Measurements from ENCODE around the gene PPP6R2.
A peak's percentile ranks its signal among the peaks of the same experiment; 100 is the strongest.

Gene PPP6R2, protein sequence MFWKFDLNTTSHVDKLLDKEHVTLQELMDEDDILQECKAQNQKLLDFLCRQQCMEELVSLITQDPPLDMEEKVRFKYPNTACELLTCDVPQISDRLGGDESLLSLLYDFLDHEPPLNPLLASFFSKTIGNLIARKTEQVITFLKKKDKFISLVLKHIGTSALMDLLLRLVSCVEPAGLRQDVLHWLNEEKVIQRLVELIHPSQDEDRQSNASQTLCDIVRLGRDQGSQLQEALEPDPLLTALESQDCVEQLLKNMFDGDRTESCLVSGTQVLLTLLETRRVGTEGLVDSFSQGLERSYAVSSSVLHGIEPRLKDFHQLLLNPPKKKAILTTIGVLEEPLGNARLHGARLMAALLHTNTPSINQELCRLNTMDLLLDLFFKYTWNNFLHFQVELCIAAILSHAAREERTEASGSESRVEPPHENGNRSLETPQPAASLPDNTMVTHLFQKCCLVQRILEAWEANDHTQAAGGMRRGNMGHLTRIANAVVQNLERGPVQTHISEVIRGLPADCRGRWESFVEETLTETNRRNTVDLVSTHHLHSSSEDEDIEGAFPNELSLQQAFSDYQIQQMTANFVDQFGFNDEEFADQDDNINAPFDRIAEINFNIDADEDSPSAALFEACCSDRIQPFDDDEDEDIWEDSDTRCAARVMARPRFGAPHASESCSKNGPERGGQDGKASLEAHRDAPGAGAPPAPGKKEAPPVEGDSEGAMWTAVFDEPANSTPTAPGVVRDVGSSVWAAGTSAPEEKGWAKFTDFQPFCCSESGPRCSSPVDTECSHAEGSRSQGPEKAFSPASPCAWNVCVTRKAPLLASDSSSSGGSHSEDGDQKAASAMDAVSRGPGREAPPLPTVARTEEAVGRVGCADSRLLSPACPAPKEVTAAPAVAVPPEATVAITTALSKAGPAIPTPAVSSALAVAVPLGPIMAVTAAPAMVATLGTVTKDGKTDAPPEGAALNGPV

DNA sequence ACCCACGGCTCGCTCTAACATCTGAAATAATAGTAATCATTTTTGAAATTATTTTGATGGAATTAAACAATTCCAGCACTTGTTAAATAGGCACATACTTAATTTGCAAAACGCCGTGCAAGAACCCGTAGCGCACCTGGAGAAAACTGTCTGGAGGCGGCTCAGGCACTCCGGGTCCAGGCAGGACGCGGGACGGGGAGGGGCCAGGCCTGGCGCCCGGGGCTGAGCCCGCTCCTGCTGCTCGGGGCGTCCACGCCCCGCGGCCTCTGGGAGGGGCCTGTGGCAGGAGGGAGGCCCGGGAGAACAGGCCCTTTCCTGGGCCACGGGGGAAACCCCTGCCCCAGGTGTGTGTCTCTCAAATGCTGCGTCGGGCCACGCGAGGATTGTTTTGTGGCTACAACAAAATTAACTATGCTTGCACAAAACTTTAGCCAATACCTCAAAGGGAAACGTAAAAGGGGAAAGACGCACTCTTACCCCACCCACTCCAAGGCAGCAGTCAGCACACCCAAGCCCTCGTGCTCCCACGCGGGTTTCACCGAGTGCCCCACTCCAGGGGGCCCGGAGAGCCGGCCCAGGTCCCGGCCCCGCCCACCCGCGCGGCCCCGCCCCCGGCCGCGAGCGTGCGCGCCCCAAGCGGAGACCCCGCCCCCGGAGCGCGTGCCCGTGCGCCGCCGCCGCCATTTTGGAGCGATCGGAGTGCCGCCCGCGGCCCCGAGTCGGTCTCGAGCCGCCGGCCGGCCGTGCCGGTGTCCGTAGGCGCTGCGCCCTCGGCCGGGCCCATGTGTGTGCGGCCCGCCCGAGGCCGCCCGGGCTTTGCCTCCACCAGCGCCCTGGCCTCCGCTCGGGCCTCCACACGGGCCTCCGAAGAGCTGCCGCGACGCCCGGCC, at the start of gene PPP6R2:
TSS of gene PPP6R2 (plus strand) at position 677 of the 890 bp plus-strand sequence. CDS start 50,582 bp downstream, outside the sequence.
- Histone ChIP-seq H3K27ac (peak within 1 kb of the TSS; percentile 81 to 97 (median 94)), H3K4me3 (peak within 1 kb of the TSS; percentile 65 to 98 (median 87))

DNA sequence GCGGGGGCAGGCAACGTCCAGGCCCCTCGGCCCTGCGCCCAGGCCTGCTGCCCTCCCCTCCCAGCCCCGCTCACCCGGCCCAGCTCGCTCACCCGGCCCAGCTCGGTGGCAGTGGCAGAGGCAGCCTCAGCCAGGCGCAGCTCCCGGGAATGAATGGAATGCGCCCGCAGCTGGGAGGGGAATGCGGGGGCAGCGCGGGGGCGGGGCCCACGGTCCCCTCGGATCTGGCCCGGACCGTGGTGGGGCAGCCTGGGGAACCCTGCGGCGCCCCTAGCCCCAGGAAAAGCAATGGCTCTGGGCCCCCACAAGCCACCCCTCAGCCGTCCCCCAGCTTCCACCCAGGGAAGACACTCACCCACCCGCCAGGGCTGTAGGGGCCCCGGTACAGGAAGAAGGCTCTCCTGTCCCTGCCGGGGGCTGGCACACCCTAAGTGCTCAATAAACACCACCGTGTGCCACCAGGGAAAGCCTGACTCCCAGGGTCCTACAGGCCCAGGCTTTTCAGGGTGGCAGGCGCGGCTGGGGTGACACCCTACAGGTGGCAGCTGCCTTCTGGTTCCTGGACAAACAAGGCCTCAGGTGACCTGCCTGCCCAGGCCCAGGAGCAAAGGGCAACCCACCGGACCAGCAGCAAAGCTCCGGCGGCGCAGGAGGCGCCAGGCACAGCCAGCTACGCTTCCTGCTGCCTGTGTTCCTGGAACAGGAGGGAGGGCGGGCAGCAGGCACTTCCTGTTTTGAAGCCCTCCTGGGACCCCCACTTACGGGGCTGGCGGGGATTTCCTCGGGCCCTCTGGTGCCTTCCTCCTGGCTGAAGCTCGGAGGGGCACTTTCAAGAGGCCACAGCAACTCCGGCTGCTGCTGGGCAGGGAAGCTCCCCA, 49.4 kb upstream of the PPP6R2 start:
- H3K4me3 ChIP-seq: peak overlapping the region in 6 of 7 experiments; percentile 5 to 26 (median 12)
- peak overlapping the region; percentile 24 to 93 (median 83) for H3K27ac ChIP-seq

DNA sequence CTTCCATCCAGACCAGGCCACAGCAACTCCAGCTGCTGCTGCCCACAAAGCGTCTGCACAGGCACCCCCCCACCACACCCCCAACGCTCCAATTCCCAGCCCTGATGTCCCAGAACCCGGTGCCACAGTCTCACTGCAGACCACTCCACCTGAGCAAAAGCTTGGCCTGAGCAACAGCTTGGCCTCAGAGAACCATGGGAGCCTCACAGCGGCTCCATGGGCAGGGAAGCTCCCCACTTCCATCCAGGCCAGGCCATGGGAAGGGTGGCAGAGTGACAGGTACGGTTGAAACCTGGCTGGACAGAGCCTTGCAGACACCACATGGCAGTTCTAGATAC, 48.8 kb upstream of the PPP6R2 start:
- no peak overlapping the region for H3K4me3 ChIP-seq
- peak overlapping the region in 19 of 21 experiments; percentile 64 to 93 (median 83) for H3K27ac ChIP-seq

DNA sequence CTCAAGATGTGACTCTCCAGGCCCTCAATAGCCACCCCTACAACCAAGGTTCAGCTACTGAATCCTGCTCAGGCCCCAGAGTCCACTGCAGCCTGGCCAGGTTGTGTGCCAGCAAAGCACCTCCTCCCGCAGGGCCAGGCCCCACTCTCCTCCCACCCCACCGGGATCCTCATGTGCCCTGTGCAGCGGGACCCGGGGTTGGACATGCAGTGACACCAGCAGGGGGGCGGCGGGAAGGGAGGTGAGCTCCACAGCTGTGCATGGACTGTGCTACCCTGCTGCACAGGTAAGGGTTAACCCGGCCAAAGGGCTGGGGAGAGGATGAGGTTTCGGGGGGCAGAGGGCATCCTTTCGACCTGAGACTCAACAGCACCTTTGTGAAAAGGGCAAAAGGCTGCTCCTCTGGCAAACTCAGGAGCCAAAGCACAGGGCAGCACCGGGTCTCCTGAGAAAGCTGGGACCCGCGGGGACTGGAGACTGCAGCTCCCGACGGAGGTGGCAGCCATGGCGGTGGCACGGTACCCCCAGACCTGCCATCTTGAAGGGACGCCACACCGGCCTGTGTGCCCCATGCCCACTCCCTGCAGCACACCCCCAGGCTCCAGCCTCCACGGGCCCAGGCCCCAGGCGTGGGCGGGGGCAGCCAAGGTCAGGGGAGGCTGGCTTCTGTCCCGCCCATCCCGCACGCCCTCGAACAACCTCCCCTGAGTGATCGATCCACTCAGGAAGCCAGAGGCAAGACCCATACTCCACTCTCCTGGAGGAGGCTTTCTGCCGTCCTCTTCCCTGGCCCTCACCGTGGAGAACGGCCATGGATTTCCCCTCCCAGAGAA, 46.3 kb upstream of the PPP6R2 start:
- Histone ChIP-seq H3K27ac (peak overlapping the region in 9 of 21 experiments; percentile 9 to 56 (median 31)), H3K4me3 (no peak overlapping the region)

DNA sequence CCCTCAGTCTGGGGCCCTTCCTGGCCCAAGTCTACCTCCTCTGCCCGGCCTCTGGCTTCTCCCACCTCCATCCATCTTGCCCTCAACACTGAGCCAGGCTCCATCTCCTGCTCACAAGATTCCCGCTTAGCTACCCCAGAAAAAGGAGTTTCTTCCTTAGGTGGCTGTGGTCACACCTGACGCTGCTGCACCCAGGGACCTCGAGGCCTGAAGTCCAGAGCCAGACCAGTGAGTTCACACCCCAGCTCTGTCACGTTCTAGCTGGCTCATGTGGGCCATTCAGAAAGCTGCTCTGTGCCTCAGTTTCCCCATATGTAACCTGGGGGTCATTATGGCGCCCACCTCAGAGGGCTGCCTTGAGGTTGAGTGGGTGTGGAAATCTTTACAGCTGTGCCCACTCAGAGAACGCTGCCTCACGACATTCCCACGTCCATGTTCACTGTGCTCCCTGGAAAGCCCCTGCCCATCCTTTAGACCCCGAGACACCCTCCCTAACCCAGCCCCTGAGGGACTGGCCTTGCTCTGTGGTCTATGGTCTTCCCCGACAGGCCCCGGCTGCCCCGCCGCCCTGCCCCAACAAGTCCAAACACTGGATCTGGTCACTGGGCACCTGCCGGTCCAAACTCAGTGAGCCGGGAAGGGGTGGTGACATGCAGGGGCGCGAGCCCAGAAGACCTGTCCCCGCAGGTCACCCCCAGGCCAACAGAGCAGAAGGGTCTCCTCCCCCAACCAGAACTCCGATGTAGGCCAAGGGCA, 45.4 kb upstream of the PPP6R2 start:
- Histone ChIP-seq H3K4me3 (no peak overlapping the region), H3K27ac (peak overlapping the region in 11 of 21 experiments; percentile 9 to 86 (median 33))

DNA sequence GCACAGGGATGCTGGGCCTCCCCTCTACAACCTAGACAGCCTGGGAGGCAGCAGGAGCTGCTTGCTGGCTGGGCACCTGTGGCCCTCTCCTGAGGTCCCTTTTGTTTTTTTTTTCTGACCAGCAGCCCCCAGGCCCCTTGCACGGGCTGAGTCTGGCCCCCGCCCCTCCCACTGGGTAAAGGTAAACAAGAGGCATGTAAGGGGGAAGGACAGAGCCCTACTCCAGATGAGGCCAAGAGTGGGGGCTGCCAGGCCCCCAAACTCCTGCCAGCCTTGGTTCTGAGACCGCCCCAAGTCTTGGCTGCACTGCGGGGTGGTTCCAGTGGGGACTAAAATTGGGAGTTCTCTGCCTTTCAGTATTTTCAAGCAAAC, 44.9 kb upstream of the PPP6R2 start:
- peak overlapping the region in 7 of 21 experiments; percentile 28 to 86 (median 73) for H3K27ac ChIP-seq

DNA sequence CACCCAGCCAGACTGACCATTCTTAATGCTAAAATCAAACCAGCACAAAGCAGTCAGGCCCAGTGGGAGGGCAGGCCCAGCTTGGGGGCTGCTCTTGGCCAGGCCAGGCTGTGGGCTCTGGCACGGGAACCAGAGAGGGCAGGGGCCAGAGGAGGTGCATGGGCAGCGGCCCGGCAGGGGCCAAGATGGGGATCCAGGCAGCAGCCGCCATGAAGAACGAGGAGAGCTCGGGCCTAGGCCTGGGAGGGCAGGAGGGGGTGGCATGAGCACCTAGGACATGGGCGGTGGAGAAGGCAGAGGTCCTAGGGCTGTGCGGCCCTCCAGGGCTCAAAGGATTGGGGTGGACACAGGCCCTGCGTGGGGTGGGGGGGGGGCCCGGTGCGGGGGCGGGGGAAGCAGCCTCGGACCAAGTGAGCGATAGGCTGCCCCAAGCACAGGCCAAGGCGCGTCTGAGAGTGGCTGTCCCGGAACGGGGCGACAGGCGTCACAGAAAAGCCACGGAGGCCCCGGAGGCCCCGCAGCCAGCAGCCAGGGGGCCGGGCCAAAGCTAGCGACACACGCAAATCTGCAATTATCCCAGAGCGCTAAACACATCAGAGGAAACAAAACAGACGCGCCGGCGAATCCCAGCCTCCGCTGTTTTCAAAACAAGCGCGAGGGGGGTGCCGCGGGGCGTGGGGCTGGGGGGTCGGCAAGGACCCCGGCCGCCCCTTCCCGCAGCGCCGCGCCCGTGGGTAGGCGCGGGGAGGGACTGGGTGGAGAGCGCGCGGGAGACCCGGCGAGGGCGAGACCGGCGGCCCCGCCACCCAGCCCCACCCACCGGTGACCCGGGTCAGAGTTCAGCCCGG, 44.0 kb upstream of the PPP6R2 start:
- peak overlapping the region; percentile 11 to 38 (median 26) for H3K4me3 ChIP-seq
- peak overlapping the region in 18 of 21 experiments; percentile 7 to 99 (median 70) for H3K27ac ChIP-seq

More for the DNA sequence above, 44.9 kb upstream of the PPP6R2 start:
- H3K4me3 ChIP-seq: no peak overlapping the region

DNA sequence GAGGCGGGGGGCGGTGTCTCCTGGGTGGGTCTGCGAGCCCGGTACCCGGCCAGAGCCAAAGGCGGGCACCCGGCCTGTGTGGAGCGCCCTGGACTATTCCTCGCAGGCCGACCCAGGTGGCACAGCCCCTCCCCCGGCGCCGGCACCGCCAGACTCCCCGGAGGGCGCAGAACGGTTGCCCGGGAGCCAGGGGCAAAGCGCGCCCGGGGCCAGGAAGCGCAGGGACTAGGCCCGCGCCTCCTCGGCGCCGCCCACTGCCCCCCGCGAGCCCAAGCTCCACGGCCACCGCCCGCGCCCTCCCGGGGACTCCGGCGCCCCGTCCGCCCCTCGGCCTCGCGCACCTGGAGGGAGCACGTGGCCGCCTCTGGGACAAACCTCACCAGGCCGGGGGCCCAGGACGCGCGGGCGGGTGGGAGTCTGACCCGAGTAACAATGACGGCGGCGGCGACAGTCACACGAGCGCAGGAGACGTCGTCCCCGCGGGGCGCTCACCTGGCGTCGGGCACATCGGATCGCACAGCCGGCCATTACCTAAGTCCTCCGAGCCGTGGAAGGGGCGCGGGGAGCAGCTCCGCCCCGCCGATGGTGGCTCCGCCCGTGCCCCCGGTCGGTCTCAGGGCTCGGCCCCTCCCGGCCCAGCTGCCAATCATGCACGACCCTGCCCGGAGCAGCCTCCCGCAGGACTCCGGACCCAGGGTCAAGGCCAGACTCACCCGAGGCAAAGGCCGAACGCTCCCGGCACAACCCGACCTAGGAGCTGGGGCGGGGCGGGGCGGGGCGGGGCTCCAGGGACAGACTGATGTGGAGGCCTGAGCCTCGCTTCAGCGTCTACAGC, 43.1 kb upstream of the PPP6R2 start:
- Histone ChIP-seq H3K27ac (peak overlapping the region in 18 of 21 experiments; percentile 7 to 99 (median 70)), H3K4me3 (peak overlapping the region; percentile 11 to 38 (median 26))

DNA sequence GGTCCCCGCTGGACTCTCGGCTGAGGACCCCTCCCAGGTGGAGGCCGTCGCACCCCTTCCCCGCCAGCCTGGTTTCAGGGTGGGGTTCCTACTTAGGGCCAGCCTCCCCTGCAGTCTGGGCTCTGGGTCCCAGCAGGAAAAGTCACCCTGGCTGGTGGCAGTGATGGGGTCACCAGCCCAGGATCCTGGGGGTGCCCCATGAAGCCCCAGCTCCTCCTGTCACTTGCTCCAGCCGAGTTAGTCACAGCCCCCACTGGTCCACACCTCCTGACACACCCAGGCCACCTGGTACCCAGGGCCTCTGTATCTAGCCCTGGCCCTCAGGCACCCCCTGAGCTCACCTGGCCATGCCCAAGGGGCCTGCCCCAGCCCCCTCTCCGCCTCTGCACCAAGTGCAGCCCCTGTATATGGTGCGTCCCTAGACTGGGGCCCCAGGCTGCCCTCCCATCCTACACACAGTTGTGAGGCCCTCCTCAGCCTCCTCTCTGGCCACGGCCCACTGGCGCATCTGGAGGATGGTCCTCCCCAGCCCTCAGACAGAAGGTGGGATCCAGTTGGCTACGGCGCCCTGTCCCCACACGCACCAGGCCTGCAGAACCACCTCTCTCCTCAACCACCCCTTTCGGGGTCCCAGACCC, 42.4 kb upstream of the PPP6R2 start:
- Histone ChIP-seq H3K4me3 (peak overlapping the region in 4 of 7 experiments; percentile 26 to 38 (median 30)), H3K27ac (peak overlapping the region in 16 of 21 experiments; percentile 7 to 99 (median 93))

DNA sequence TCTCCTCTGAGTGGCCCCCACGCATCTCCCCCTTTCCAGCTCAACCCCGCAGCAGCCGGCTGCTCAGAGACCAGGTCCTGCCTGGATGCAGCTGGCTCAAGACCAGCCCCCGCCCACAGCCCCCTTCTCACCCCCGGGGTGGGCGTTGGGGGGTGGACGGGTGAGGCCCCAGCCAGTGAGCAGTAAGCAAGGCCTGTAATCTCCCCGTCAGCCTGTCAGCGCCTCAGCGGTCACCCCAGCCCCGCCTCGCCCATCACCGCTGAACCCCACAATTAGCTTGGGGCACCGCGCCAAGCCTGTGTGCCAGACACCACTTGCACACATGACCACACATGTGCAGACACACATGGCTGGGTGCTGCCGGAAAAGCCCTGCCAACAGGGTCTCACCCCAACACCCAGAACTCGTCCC, 41.5 kb upstream of the PPP6R2 start:
- H3K4me3 ChIP-seq: peak overlapping the region in 1 of 7 experiments; percentile 1
- peak overlapping the region in 20 of 21 experiments; percentile 31 to 99 (median 96) for H3K27ac ChIP-seq

DNA sequence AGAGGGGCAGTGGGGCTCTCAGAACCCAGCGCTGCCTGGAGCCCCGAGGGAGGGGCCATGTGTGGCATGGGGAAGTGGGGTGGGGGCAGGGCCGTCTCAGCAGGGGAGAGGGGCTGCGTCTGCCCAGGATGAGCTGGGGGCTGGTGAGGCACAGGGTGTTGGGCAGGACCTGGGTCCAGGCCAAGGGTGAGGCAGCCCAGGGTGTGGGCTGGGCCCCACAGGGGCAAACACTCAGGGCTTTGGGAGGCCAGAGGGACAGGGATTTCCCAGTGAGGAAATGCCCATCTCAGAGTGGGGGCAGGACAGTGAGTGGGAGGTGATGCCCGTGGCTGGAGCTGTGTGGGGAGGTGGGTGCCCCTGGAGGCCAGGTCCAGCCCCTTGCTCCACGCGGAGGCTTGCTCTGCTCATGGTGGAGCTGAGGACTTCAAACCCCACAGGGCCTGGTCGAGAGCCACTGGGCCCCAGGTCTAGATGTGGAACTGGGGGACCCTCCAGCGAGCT, 41.0 kb upstream of the PPP6R2 start:
- H3K4me3 ChIP-seq: peak overlapping the region in 1 of 7 experiments; percentile 1
- H3K27ac ChIP-seq: peak overlapping the region; percentile 58 to 99 (median 95)

DNA sequence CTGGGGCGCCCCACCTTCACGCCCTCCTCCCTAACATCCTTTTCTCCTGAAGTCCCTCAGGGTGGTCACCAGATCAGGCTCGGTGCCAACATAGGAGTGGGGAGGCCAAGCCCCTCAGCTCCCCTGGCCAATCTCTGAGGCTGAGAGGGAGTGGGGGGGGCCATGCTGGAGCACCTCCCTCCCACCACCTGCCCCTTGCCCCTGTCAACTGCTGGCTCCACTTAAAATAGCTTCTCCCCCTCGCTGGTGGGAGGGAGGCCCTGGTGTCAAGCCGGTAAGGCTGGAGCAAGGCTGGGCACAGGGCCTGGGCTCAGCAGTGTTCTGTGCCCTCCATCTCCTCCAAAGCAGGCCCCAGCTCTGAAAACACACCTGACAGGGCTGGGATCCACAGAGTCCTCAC, 40.6 kb upstream of the PPP6R2 start:
- peak overlapping the region; percentile 35 to 99 (median 95) for H3K27ac ChIP-seq
- no peak overlapping the region for H3K4me3 ChIP-seq

DNA sequence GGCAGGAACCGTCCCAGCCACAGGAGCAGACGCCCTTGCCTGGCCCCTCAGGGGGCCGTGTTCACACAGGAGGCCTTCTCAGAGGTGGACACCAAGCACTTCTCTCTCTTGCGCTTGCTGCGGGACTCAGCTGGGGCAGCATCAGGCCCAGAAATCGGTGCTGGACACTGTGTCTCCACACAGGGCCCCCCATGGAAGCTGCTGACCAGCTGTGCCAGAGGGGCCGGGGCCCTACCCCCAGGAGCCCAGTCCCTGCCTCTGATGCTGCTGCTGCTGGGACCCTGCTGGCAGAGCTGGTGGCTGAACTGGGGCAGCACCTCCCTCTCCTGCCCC, 39.6 kb upstream of the PPP6R2 start:
- Histone ChIP-seq H3K4me3 (no peak overlapping the region), H3K27ac (peak overlapping the region; percentile 35 to 99 (median 95))

DNA sequence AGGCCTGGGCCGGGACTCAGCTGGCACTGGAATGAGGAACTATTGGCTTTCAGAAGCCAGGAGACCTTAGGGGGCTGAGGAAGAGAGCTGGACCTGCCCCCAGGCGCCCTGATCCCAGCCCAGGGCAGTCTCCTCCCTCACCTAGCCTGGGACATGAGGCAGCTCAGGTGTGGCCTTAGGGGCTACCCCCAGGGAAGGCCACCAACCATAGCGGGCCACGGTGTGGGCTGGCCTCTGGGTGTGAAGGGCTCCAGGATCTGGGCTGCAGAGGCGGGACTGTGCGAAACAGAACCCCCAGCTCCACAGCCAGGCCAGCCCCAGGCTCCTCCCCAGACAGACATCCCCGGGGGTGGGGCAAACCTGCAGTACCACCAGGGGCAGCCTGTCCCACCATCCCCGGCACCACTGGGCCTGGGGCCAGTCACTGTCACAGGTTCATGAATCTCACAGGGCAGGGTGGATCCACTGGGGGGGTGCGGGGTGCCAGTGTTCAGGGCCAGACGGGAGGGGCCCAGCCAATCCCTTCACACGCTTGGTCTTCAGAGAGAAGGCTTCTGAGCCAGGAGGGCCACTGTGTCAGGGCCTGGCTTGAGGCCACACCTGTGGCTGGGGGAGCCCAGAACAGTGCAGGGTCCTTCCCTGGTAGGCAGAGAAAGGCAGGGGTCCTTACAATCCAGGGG, 39.1 kb upstream of the PPP6R2 start:
- Histone ChIP-seq H3K4me3 (peak overlapping the region in 4 of 7 experiments; percentile 12 to 93 (median 70)), H3K27ac (peak overlapping the region; percentile 25 to 99 (median 95))

Data from skin epidermis (tissue), 12 donors.